Activated T-cell treated with anti-CD3 and anti-CD28 coated beads for 24 hours (primary cell): ENCODE results near the gene FOXD4L1.
"Not testable (repeated sequence)": the region's sequence is repeated elsewhere in the genome, so short reads cannot be mapped to it uniquely, and the experiment has no call there.

Experiments used
- DNase-seq: peaks from one replicate; pipeline ENCODE4 v3.0.0-alpha.2; 2020; ENCODE audit warnings: low read depth

Gene FOXD4L1

GRCh38 chr2:113524986-113525385, 26.5 kb downstream of the FOXD4L1 start:
- DNase-seq = not testable (repeated sequence)

- DNase-seq = not testable (repeated sequence)
Observed at GRCh38 chr2:113527350-113528045, 29.0 kb downstream of the FOXD4L1 start.

GRCh38 chr2:113528126-113528525, 29.7 kb downstream of the FOXD4L1 start:
- DNase-seq = not testable (repeated sequence)

GRCh38 chr2:113528904-113529303, 30.4 kb downstream of the FOXD4L1 start:
- DNase-seq = not testable (repeated sequence)

- not testable (repeated sequence) for DNase-seq
Observed at GRCh38 chr2:113532991-113533390, 34.5 kb downstream of the FOXD4L1 start.

- DNase-seq = not testable (repeated sequence)
Observed at GRCh38 chr2:113536573-113536972, 38.1 kb downstream of the FOXD4L1 start.

- not testable (repeated sequence) for DNase-seq
Observed at GRCh38 chr2:113540834-113541203, 42.4 kb downstream of the FOXD4L1 start.

GRCh38 chr2:113541204-113541975, 42.9 kb downstream of the FOXD4L1 start:
- DNase-seq = not testable (repeated sequence)

GRCh38 chr2:113541976-113542485, 43.6 kb downstream of the FOXD4L1 start:
- DNase-seq = not testable (repeated sequence)

GRCh38 chr2:113542529-113542928, 44.1 kb downstream of the FOXD4L1 start:
- not testable (repeated sequence) for DNase-seq
